Measurements from ENCODE around the gene MN1.

The MN1 gene

DNA sequence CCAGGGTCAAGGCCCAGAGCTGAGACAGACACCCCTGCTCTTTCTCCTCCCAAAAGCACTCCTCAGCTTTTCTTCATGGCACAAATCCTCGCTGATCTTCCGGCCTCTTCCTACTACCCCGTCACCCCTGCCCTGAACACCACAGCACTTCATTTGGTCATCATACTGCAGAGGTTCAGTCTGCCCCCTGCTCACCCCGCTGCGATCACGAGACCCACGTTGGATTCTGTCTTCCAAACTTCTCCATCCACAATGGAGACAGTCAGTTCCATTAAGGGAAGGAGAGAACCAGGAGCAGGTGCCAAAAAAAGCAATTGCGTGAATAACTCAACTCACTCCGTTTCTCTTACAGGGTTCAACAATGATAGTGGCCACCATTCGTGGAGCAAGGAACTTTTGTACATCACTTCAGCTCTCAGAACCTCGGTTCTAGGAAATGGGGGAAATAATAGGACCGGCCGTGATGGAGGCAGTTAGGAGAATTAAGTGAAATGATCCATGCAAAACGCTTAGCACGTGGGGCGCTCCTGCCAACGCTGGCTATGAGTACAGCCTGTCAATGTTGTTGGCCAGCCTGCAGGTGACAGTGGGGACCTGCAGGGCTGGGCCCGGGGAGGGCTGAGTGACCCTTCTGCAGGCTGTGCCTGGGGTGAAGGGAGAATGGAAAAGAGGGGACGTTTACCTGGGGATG, 45.9 kb downstream of the MN1 start:
- no peak overlapping the region for H3K27ac ChIP-seq (ENCODE audit: low read depth, low read length)
- no peak for TF ChIP-seq EZH2phosphoT487 (conservative IDR thresholded peaks at IDR 0.05; ENCODE audit: low read length)
- TF ChIP-seq CTCF (IDR thresholded peaks at IDR 0.05; ENCODE audit: insufficient read depth, low read length, poor library complexity, severe bottlenecking), result no peak

GRCh38 chr22:27754888-27755480, 46.6 kb downstream of the MN1 start:
- H3F3A ChIP-seq (ENCODE audit: insufficient read depth), result no peaks in the 10 kb centered on the region
- H3K9me3 ChIP-seq (ENCODE audit: insufficient read depth, low read length), result no peaks in the 10 kb centered on the region
- no peaks in the 10 kb centered on the region for H3K36me3 ChIP-seq (ENCODE audit: low read length)
- no peaks in the 10 kb centered on the region for H4K20me1 ChIP-seq (ENCODE audit: low read depth, low read length)
- H3K79me2 ChIP-seq (ENCODE audit: insufficient read depth, low read length), result no peaks in the 10 kb centered on the region
- no peak overlapping the region for H3K4me3 ChIP-seq (ENCODE audit: insufficient read depth, low read length, poor library complexity, severe bottlenecking)
- no peak overlapping the region for H3K27ac ChIP-seq (ENCODE audit: low read depth, low read length)
- TF ChIP-seq EZH2phosphoT487 (conservative IDR thresholded peaks at IDR 0.05; ENCODE audit: low read length) (no peak), CTCF (IDR thresholded peaks at IDR 0.05; ENCODE audit: insufficient read depth, low read length, poor library complexity, severe bottlenecking) (no peak)
- no peak overlapping the region for H3K4me2 ChIP-seq (ENCODE audit: low read depth, low read length, poor library complexity, severe bottlenecking)
- peaks cover 3% of the 10 kb centered on the region; the same call in 1 of the 2 replicates for H3K27me3 ChIP-seq (ENCODE audit: low read length)
- H3K9ac ChIP-seq (ENCODE audit: low read length), result no peak overlapping the region
- no peaks in the 10 kb centered on the region for H3K9me2 ChIP-seq (replicated peaks; ENCODE audit: insufficient read depth, low read length)
- no peak overlapping the region for H2AFZ ChIP-seq (ENCODE audit: low read depth, low read length, severe bottlenecking)

More for the DNA sequence above, 45.9 kb downstream of the MN1 start:
- Histone ChIP-seq H3K4me3 (ENCODE audit: insufficient read depth, low read length, poor library complexity, severe bottlenecking) (no peak overlapping the region), H3K79me2 (ENCODE audit: insufficient read depth, low read length) (no peaks in the 10 kb centered on the region), H2AFZ (ENCODE audit: low read depth, low read length, severe bottlenecking) (no peak overlapping the region), H3K36me3 (ENCODE audit: low read length) (no peaks in the 10 kb centered on the region), H3K9ac (ENCODE audit: low read length) (no peak overlapping the region), H3K9me2 (replicated peaks; ENCODE audit: insufficient read depth, low read length) (no peaks in the 10 kb centered on the region), H3K9me3 (ENCODE audit: insufficient read depth, low read length) (no peaks in the 10 kb centered on the region), H3F3A (ENCODE audit: insufficient read depth) (no peaks in the 10 kb centered on the region), H3K27me3 (ENCODE audit: low read length) (peaks cover 3% of the 10 kb centered on the region; the same call in 1 of the 2 replicates), H3K4me2 (ENCODE audit: low read depth, low read length, poor library complexity, severe bottlenecking) (no peak overlapping the region), H4K20me1 (ENCODE audit: low read depth, low read length) (no peaks in the 10 kb centered on the region)

DNA sequence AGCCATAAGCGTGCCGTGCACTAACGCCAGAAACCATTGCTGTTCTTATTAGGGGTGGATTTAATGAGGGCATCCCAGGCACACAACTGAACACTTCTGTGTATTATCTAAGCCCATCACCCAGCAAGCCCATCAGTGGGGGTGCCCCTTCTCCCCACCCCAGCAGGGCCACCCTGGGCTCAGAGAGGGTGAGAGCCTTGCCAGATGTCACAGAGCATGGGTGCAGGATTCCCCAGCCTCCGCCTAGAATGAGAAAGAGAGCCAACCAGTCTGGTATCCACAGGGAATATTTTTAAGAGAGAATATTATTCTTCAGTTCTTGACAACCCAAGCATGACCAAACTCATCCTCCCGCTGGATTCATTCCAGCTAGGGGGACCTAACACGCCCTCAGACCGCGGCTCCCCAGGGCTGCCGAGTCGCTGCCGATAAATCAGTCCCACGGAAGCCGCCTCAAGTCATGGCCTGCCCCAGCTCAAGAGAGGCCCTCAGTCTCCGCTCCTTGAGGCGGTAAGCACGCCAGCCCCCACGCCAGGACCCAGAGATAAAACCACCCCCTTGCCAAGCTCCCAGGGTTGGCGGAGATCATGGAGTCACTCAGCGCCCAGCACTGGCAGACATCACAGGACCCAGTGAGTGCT, 47.2 kb downstream of the MN1 start:
- no peaks in the 10 kb centered on the region for H3K36me3 ChIP-seq (ENCODE audit: low read length)
- no peaks in the 10 kb centered on the region for H3K9me3 ChIP-seq (ENCODE audit: insufficient read depth, low read length)
- H2AFZ ChIP-seq (ENCODE audit: low read depth, low read length, severe bottlenecking), result no peak overlapping the region
- no peak overlapping the region for H3K4me2 ChIP-seq (ENCODE audit: low read depth, low read length, poor library complexity, severe bottlenecking)
- no peak overlapping the region for H3K27ac ChIP-seq (ENCODE audit: low read depth, low read length)
- H3K27me3 ChIP-seq (ENCODE audit: low read length), result peaks cover 3% of the 10 kb centered on the region; the same call in 1 of the 2 replicates
- no peaks in the 10 kb centered on the region for H3K9me2 ChIP-seq (replicated peaks; ENCODE audit: insufficient read depth, low read length)
- H3K79me2 ChIP-seq (ENCODE audit: insufficient read depth, low read length), result no peaks in the 10 kb centered on the region
- no peak for TF ChIP-seq EZH2phosphoT487 (conservative IDR thresholded peaks at IDR 0.05; ENCODE audit: low read length)
- TF ChIP-seq CTCF (IDR thresholded peaks at IDR 0.05; ENCODE audit: insufficient read depth, low read length, poor library complexity, severe bottlenecking), result no peak
- H3K9ac ChIP-seq (ENCODE audit: low read length), result no peak overlapping the region
- no peaks in the 10 kb centered on the region for H3F3A ChIP-seq (ENCODE audit: insufficient read depth)
- no peaks in the 10 kb centered on the region for H4K20me1 ChIP-seq (ENCODE audit: low read depth, low read length)
- no peak overlapping the region for H3K4me3 ChIP-seq (ENCODE audit: insufficient read depth, low read length, poor library complexity, severe bottlenecking)

Measured in SU-DHL-6 (cell line).